Neuronal stem cell (in vitro differentiated cells): ENCODE results near the gene ADD1.
"Not testable (repeated sequence)": the region's sequence is repeated elsewhere in the genome, so short reads cannot be mapped to it uniquely, and the experiment has no call there.

Experiments used
- DNase-seq: peaks from one replicate; pipeline ENCODE4 v3.0.0-alpha.2; 2013; ENCODE audit warnings: low spot score
- H2AFZ ChIP-seq: one replicate; pipeline ENCODE4 v1.6.1; 2013; ENCODE audit warnings: mild to moderate bottlenecking, low read length, inconsistent platforms
- H2AK5ac ChIP-seq: 2 replicates; pipeline ENCODE4 v1.6.1; 2013; ENCODE audit warnings: low read depth, mild to moderate bottlenecking, inconsistent platforms, low read length, moderate library complexity, mixed read lengths
- H2BK120ac ChIP-seq: 2 replicates; pipeline ENCODE4 v1.6.1; 2013; ENCODE audit warnings: low read depth, mild to moderate bottlenecking, inconsistent platforms, low read length, moderate library complexity, mixed read lengths
- H2BK12ac ChIP-seq: one replicate; pipeline ENCODE4 v1.6.1; 2013; ENCODE audit warnings: low read length, inconsistent platforms
- H2BK15ac ChIP-seq: 2 replicates; pipeline ENCODE4 v1.6.1; 2013; ENCODE audit warnings: mild to moderate bottlenecking, low read length, inconsistent platforms, mixed read lengths
- H2BK5ac ChIP-seq: one replicate; pipeline ENCODE4 v1.6.1; 2013; ENCODE audit warnings: inconsistent platforms, mild to moderate bottlenecking, low read length, moderate library complexity
- H3K14ac ChIP-seq: one replicate; pipeline ENCODE4 v1.6.1; 2013; ENCODE audit warnings: low read length, inconsistent platforms
- H3K18ac ChIP-seq: 2 replicates; pipeline ENCODE4 v1.6.1; 2013; ENCODE audit warnings: low read length, inconsistent platforms
- H3K23ac ChIP-seq: 2 replicates; pipeline ENCODE4 v1.6.1; 2013; ENCODE audit warnings: low read depth, mild to moderate bottlenecking, mixed read lengths, low read length, inconsistent platforms; ENCODE audit not compliant: poor library complexity
- H3K27ac ChIP-seq: replicated peaks from 3 replicates; pipeline ENCODE4 v1.5.1; 2013; ENCODE audit warnings: low read length, inconsistent platforms
- H3K27me3 ChIP-seq, 3 experiments: 2 replicates each; pipeline ENCODE4 v1.6.1; 2013; ENCODE audit warnings: low read length in 3 of 3, mild to moderate bottlenecking in 2 of 3, inconsistent platforms in 1 of 3, low read depth in 1 of 3, mixed read lengths in 1 of 3, moderate library complexity in 1 of 3; ENCODE audit not compliant: control insufficient read depth in 3 of 3, insufficient read depth in 3 of 3
- H3K36me3 ChIP-seq, 2 donors: replicated peaks in 1 of 2; 2 replicates each; pipeline ENCODE4 v1.6.1; 2013; ENCODE audit warnings: low read length in 2 of 2; ENCODE audit not compliant: control insufficient read depth in 2 of 2, insufficient read depth in 2 of 2
- H3K4ac ChIP-seq: 2 replicates; pipeline ENCODE4 v1.6.1; 2013; ENCODE audit warnings: inconsistent platforms, mild to moderate bottlenecking, low read length, moderate library complexity
- H3K4me1 ChIP-seq, 2 donors: 1 replicate in 1 of 2; 2 replicates in 1 of 2; pipeline ENCODE4 v1.6.1; 2013; ENCODE audit warnings: low read length in 2 of 2, low read depth in 1 of 2; ENCODE audit not compliant: control insufficient read depth in 2 of 2, insufficient read depth in 1 of 2
- H3K4me2 ChIP-seq: one replicate; pipeline ENCODE4 v1.6.1; 2013; ENCODE audit warnings: mild to moderate bottlenecking, low read length, inconsistent platforms; ENCODE audit not compliant: insufficient read depth, poor library complexity, severe bottlenecking
- H3K4me3 ChIP-seq, 2 donors: 2 replicates each; pipeline ENCODE4 v1.5.1; 2013; ENCODE audit warnings: low read length in 2 of 2, mild to moderate bottlenecking in 2 of 2, inconsistent platforms in 1 of 2, moderate library complexity in 1 of 2
- H3K79me1 ChIP-seq: one replicate; pipeline ENCODE4 v1.6.1; 2013; ENCODE audit warnings: low read depth, mild to moderate bottlenecking, inconsistent platforms, low read length, moderate library complexity
- H3K9ac ChIP-seq: one replicate; pipeline ENCODE4 v1.6.1; 2013; ENCODE audit warnings: mild to moderate bottlenecking, low read depth, low read length, inconsistent platforms; ENCODE audit not compliant: poor library complexity
- H3K9me3 ChIP-seq, 2 donors: replicated peaks in 1 of 2; 2 replicates each; pipeline versions ENCODE3 to v1.6.1; 2013; ENCODE audit warnings: low read length in 2 of 2, mild to moderate bottlenecking in 2 of 2, inconsistent platforms in 1 of 2, low read depth in 1 of 2, mixed read lengths in 1 of 2, moderate library complexity in 1 of 2; ENCODE audit not compliant: control insufficient read depth in 2 of 2, insufficient read depth in 1 of 2
- H4K8ac ChIP-seq: one replicate; pipeline ENCODE4 v1.6.1; 2013; ENCODE audit warnings: low read depth, mild to moderate bottlenecking, inconsistent platforms, low read length, moderate library complexity
- H4K91ac ChIP-seq: one replicate; pipeline ENCODE4 v1.6.1; 2013; ENCODE audit warnings: low read length, low read depth, mild to moderate bottlenecking, inconsistent platforms; ENCODE audit not compliant: poor library complexity
- WGBS, 2 donors: extraction: QIAGEN DNeasy Blood & Tissue Kit; methylation state at CpG; one replicate each; pipeline ENCODE4 v1.1.7; 2013; ENCODE audit warnings: missing lambda C conversion rate in 2 of 2, mixed read lengths in 1 of 2; ENCODE audit not compliant: insufficient read length in 2 of 2, insufficient replicate concordance in 1 of 2; ENCODE audit errors: extremely low coverage in 2 of 2; 5-methylcytosine and 5-hydroxymethylcytosine counted together

ADD1 gene

DNA sequence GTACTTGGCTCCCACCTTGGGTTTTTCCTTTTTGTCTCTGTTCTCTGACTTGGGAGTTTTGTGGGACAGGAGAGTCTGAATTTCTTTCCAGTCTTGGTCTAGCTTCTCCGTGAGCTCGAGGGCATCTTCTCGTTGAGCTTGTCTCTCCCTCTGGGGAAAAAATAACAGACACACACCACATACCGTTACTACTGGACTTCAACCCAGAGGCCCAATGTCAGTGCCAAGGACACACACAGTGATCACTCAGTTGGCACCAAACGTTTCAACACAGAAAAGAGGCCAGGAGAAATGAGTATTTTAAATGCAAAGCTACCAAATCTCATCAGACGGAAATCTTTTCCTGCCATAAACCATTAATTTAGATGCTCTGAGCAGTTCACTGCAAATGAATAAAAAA, 109.9 kb downstream of the ADD1 start:
- peaks cover 55 to 94% of the 10 kb centered on the region in 2 donors for H3K36me3 ChIP-seq

GRCh38 chr4:2954358-2955185, 110.9 kb downstream of the ADD1 start:
- no peaks in the 10 kb centered on the region for H3K4me1 ChIP-seq
- H3K9ac ChIP-seq = no peak overlapping the region
- H3K14ac ChIP-seq = no peak overlapping the region
- H2BK12ac ChIP-seq = no peak overlapping the region
- no peak overlapping the region for H2BK15ac ChIP-seq
- WGBS, 2 donors = no CpG with 5 or more reads among the region's 33 CpGs
- H2AK5ac ChIP-seq = no peak overlapping the region
- no peak overlapping the region for H3K18ac ChIP-seq
- no peak overlapping the region for H3K4me3 ChIP-seq
- no peak for DNase-seq
- H3K9me3 ChIP-seq = peaks cover 0 to 3% of the 10 kb centered on the region in 2 donors
- no peak overlapping the region for H4K8ac ChIP-seq
- peaks cover 48 to 92% of the 10 kb centered on the region in 2 donors for H3K36me3 ChIP-seq
- H2AFZ ChIP-seq = no peak overlapping the region
- H3K27ac ChIP-seq = no peak overlapping the region
- H3K23ac ChIP-seq = peak overlapping the region; percentile 77
- no peak overlapping the region for H2BK5ac ChIP-seq
- H3K4me2 ChIP-seq = no peak overlapping the region
- no peaks in the 10 kb centered on the region for H3K27me3 ChIP-seq
- peaks cover 13% of the 10 kb centered on the region for H3K79me1 ChIP-seq
- H2BK120ac ChIP-seq = no peak overlapping the region
- H4K91ac ChIP-seq = no peak overlapping the region
- H3K4ac ChIP-seq = no peak overlapping the region

More for the DNA sequence above, 109.9 kb downstream of the ADD1 start:
- Histone ChIP-seq H3K79me1 (peaks cover 9% of the 10 kb centered on the region), H4K91ac (no peak overlapping the region), H2BK12ac (no peak overlapping the region), H3K4me3 (no peak overlapping the region), H2BK15ac (no peak overlapping the region), H3K18ac (no peak overlapping the region), H3K14ac (no peak overlapping the region), H3K9ac (no peak overlapping the region), H3K4ac (no peak overlapping the region), H2BK120ac (no peak overlapping the region), H3K4me2 (no peak overlapping the region), H3K4me1 (no peaks in the 10 kb centered on the region), H4K8ac (no peak overlapping the region), H3K27me3 (no peaks in the 10 kb centered on the region), H2AFZ (no peak overlapping the region), H3K27ac (no peak overlapping the region), H2AK5ac (no peak overlapping the region), H3K23ac (no peak overlapping the region), H2BK5ac (no peak overlapping the region), H3K9me3 (peaks cover 0 to 3% of the 10 kb centered on the region in 2 donors)
- DNase-seq = no peak
- WGBS, 2 donors = no CpG with 5 or more reads among the region's 6 CpGs

- not testable (repeated sequence) for DNase-seq, H2BK12ac ChIP-seq, H3K14ac ChIP-seq, H3K27me3 ChIP-seq, H3K18ac ChIP-seq, H4K8ac ChIP-seq, H3K4me1 ChIP-seq, H2BK5ac ChIP-seq, H2BK15ac ChIP-seq, H3K9ac ChIP-seq, H3K4me3 ChIP-seq, H3K9me3 ChIP-seq, H3K4ac ChIP-seq, H2AK5ac ChIP-seq, H2BK120ac ChIP-seq, H3K4me2 ChIP-seq, H3K23ac ChIP-seq, H2AFZ ChIP-seq, H4K91ac ChIP-seq, H3K27ac ChIP-seq
- Histone ChIP-seq H3K79me1 (peaks cover 10% of the 10 kb centered on the region), H3K36me3 (peaks cover 41 to 89% of the 10 kb centered on the region in 2 donors)
- no CpG with 5 or more reads among the region's 44 CpGs for WGBS, 2 donors
Observed at GRCh38 chr4:2955186-2956044, 111.8 kb downstream of the ADD1 start.

- H2BK15ac ChIP-seq = no peak overlapping the region
- no peak overlapping the region for H3K4ac ChIP-seq
- H3K14ac ChIP-seq = no peak overlapping the region
- peaks cover 23 to 59% of the 10 kb centered on the region in 2 donors for H3K36me3 ChIP-seq
- no peak overlapping the region for H3K4me2 ChIP-seq
- no CpG with 5 or more reads among the region's 9 CpGs for whole genome bisulfite sequencing, 2 donors
- no peaks in the 10 kb centered on the region for H3K27me3 ChIP-seq
- no peak overlapping the region for H2BK120ac ChIP-seq
- H3K23ac ChIP-seq = no peak overlapping the region
- no peak overlapping the region for H3K9ac ChIP-seq
- no peak overlapping the region for H2AK5ac ChIP-seq
- no peak overlapping the region for H3K4me3 ChIP-seq
- no peak overlapping the region for H4K91ac ChIP-seq
- no peak overlapping the region for H2BK5ac ChIP-seq
- no peak overlapping the region for H2AFZ ChIP-seq
- peaks cover 3 to 6% of the 10 kb centered on the region in 2 donors for H3K4me1 ChIP-seq
- H4K8ac ChIP-seq = no peak overlapping the region
- peaks cover 15% of the 10 kb centered on the region for H3K79me1 ChIP-seq
- H3K9me3 ChIP-seq = peaks cover 0 to 3% of the 10 kb centered on the region in 2 donors
- H2BK12ac ChIP-seq = no peak overlapping the region
- no peak for DNase-seq
- no peak overlapping the region for H3K18ac ChIP-seq
- H3K27ac ChIP-seq = no peak overlapping the region
Observed at GRCh38 chr4:2958446-2958845, 114.8 kb downstream of the ADD1 start.
